GM12892 (cell line): Measurements from ENCODE around the gene CHCHD10.
A peak's percentile ranks its signal among the peaks of the same experiment; 100 is the strongest.

Source experiments
- DNase-seq: peaks from one replicate; pipeline ENCODE4 v3.0.0; 2011; ENCODE audit not compliant: insufficient read length
- FAIRE-seq: peaks from 2 replicates; lab custom pipeline; 2011; peaks lifted over from hg19 to GRCh38; lab: Jason Lieb, UNC
- POLR2A ChIP-seq: IDR thresholded peaks from 2 replicates; pipeline ENCODE4 v1.6.1; 2011; ENCODE audit warnings: low read depth, low read length, control low read depth
- POLR2AphosphoS5 ChIP-seq: IDR thresholded peaks from 2 replicates; pipeline ENCODE4 v1.6.1; 2011; ENCODE audit warnings: low read depth, low read length, control low read depth
- TAF1 ChIP-seq: IDR thresholded peaks from 2 replicates; pipeline ENCODE4 v1.6.1; 2011; ENCODE audit warnings: low read depth, mild to moderate bottlenecking, control low read depth, low read length, borderline replicate concordance

Gene CHCHD10

GRCh38 chr22:23775779-23776375 is 8.1 kb upstream of the CHCHD10 start:
- FAIRE-seq (no peak), DNase-seq (no peak)
- TF ChIP-seq POLR2A = no peak
- no peak for TF ChIP-seq TAF1
- TF ChIP-seq POLR2AphosphoS5 = no peak

- DNase-seq (no peak), FAIRE-seq (no peak)
- TF ChIP-seq TAF1 = no peak
- no peak for TF ChIP-seq POLR2A
- TF ChIP-seq POLR2AphosphoS5 = no peak
Observed at GRCh38 chr22:23774922-23775436, 7.2 kb upstream of the CHCHD10 start.

GRCh38 chr22:23774114-23774921 is 6.5 kb upstream of the CHCHD10 start:
- TF ChIP-seq TAF1 (no peak), POLR2A (no peak), POLR2AphosphoS5 (no peak)
- FAIRE-seq (no peak), DNase-seq (no peak)

- DNase-seq (no peak), FAIRE-seq (no peak)
- TF ChIP-seq TAF1 (no peak), POLR2AphosphoS5 (no peak), POLR2A (no peak)
Observed at GRCh38 chr22:23773483-23774113, 5.8 kb upstream of the CHCHD10 start.

- peak; percentile 72 for DNase-seq
- TF ChIP-seq POLR2AphosphoS5 (no peak), TAF1 (no peak), POLR2A (no peak)
- FAIRE-seq = peak; percentile 78
Observed at GRCh38 chr22:23772649-23773473, 5.1 kb upstream of the CHCHD10 start, which contains the start of gene MMP11. TSS of gene MMP11 (plus strand) at chr22:23772849. CDS start at chr22:23772871, 22 bp downstream.

- FAIRE-seq (no peak), DNase-seq (no peak)
- TF ChIP-seq POLR2A = no peak
- TF ChIP-seq TAF1 = no peak
- TF ChIP-seq POLR2AphosphoS5 = no peak
Observed at GRCh38 chr22:23772315-23772648, 4.5 kb upstream of the CHCHD10 start.

GRCh38 chr22:23769321-23769965 is 1.7 kb upstream of the CHCHD10 start:
- no peak for TF ChIP-seq POLR2AphosphoS5
- no peak for TF ChIP-seq POLR2A
- TF ChIP-seq TAF1 = no peak
- DNase-seq (no peak), FAIRE-seq (no peak)

GRCh38 chr22:23767303-23767672 is 484 bp downstream of the CHCHD10 start:
- DNase-seq (no peak), FAIRE-seq (no peak)
- TF ChIP-seq TAF1 = no peak
- TF ChIP-seq POLR2A = no peak
- no peak for TF ChIP-seq POLR2AphosphoS5

- TF ChIP-seq POLR2A (no peak), POLR2AphosphoS5 (no peak), TAF1 (no peak)
- DNase-seq (no peak), FAIRE-seq (no peak)
Observed at GRCh38 chr22:23764899-23765881, 2.6 kb downstream of the CHCHD10 start.
